ENCODE results near the gene CAPN1.
"Not testable (repeated sequence)": the region's sequence is repeated elsewhere in the genome, so short reads cannot be mapped to it uniquely, and the experiment has no call there.

CAPN1 gene

DNA sequence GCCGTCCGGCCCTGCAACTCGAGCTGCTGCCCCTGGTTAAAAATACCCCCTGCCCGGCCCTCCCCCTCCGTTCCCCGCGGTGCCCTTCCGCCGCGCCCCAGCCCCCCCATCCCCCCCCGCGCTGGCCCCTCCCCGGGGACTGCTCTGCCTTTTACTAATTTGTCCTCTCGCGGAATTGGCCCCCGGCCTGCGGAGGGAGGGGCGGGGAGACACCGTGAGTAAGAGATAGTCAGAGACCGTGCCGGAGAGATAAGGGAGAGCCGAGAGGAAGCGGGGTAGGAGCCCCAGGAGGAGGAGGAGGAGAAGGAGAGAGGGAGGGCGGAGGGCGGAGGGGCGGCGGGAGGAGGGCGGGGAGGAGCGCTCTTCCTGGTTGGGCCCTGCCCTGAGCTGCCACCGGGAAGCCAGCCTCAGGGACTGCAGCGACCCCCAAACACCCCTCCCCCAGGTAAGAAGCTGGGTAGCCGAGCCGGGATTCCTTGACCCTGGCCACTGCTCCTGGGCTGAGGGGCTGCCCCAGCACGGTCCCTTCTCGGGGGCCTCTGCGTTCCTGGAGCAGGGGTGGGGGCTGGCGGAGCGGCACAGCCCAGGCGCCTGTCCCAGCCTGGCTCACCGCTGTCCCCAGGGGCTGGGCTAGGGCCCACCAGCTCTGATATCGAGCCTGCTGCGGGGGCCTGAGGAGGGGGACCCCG, at the start of gene CAPN1:
Gene CAPN1, plus strand, starts transcription at position 360 of the 689 bp plus-strand sequence. CDS start 774 bp downstream, outside the sequence.
- in situ Hi-C loops (cut with HindIII; ENCODE audit: low sequenced_read_pairs): no loop called here

DNA sequence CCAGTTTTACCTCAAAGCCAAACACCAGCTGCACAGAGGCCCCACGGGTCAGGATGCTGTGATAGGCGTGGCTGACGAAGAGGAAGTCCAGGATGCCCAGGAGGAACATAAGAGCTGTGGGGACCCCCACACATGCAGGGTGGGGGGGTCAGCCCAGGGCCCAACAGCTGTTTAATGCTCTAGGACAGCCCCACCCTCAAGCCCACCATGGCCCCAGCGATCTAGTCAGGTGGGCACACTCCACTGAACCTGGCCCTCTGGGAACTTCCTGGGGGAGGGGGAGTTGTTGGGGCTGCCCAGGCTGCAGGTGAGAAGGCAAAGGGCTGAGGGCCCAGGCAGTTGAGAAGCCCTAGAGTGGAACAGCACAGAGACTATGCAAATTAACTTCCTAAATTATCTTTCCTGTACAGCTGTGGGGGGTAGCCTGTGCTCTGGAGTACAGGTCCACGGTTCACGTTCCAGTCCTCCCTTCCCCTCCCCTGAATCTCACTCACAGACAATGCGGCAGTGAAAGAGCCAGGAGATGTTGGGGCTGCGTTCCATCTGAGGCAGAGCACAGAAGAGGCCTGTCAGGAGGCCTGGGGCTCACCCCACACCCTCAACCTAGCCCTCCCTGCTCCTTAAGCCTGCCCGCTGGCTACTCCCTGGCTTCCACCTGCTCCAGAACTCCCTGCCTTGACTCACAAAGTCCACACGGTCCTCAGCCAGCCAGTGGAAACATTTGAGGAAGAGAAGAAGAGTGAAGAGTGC, 49.3 kb upstream of the CAPN1 start:
- in situ Hi-C loops (cut with HindIII; ENCODE audit: low sequenced_read_pairs): no loop called here

DNA sequence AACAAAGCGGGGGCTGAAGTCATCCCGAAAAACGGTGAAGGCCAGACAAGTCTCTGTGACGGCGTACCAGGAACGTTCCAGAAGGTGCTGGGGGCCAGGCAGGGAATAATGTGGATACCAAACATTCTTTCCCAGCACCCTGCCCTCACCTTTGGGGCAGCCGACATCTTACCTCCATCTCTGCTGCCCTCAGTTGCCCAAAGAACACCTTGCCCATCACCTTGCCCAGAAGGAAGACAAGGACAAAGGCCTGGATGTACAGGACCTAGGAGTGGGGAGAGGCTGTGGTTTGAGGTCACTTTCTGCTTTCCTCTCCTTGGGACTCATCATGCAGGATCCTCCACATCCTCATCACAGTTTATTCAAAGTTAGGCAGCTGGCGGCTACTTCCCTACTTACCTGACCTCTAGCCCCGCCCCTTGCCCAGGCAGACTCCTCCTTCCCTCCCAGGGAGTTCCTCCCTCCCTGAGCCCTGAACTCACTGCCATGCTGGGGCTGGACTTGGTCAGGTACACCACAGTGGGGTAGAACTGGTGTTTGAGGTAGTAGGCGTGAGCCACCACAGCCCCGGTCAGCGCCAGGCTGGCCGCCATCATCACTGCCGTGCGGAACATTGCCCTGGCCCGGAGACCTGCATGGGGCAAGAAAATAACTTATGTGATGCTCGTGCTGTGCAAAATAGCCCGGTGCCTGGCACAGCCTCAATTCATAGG, 48.6 kb upstream of the CAPN1 start:
- in situ Hi-C loops (cut with HindIII; ENCODE audit: low sequenced_read_pairs): no loop called here

DNA sequence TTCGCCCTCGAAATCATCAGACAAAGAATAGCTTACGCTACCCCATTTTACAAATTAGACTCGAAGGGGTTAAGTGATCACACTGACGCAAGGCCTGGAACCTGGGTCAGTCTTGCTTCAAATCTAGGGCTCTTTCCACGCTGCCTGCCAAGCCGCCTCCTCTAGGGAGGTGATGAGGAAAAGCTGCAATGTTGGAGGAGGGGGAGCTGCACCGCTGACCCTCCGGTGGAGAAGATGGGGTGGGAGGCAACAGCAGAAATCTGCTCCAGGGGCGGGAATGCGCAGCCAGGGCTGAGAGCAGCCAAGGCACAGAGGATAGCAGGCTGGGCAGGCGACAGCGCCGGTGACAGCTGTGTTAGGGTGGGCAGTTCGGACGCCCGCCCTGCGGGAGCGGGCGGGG, 48.0 kb upstream of the CAPN1 start:
- in situ Hi-C loops (cut with HindIII; ENCODE audit: low sequenced_read_pairs): no loop called here

DNA sequence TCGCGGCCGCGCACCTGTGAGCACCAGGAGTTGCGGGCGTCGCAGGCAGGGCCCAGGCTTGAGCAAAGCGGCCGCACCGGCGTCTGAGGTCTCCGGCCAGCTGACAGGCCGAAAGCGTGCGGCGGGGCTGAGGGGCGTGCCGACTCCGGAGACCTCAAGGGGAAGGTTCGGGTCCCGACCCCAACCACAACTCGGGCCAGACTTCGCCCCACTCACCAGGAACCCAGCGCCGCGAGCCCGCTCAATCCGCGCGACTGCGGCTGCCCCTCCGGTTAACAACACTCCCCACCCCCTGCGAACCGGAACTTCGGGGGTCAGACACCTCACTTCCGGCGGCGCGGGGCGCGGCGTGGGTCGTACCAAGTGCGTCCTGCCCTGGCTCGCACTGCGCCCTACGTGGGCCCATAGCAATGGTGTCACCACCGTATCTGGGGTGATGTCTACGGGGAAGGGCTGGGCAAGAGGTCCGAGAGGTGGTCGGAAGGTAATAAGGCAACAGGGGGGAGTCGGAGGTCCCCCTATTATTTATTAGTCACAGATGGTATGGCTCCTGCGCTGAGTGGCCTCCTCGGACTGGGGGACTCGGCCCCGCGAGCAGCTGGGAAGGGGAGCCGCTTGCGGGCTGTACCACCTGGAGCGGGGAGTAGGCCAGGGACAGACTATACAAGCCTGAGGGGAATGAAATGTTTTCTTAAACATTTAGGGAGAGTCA, 47.3 kb upstream of the CAPN1 start, which contains the start of gene SYVN1:
Gene SYVN1, minus strand, starts transcription at position 280 of the 712 bp plus-strand sequence. CDS start 918 bp downstream, outside the sequence.
- in situ Hi-C loops (cut with HindIII; ENCODE audit: low sequenced_read_pairs): no loop called here

DNA sequence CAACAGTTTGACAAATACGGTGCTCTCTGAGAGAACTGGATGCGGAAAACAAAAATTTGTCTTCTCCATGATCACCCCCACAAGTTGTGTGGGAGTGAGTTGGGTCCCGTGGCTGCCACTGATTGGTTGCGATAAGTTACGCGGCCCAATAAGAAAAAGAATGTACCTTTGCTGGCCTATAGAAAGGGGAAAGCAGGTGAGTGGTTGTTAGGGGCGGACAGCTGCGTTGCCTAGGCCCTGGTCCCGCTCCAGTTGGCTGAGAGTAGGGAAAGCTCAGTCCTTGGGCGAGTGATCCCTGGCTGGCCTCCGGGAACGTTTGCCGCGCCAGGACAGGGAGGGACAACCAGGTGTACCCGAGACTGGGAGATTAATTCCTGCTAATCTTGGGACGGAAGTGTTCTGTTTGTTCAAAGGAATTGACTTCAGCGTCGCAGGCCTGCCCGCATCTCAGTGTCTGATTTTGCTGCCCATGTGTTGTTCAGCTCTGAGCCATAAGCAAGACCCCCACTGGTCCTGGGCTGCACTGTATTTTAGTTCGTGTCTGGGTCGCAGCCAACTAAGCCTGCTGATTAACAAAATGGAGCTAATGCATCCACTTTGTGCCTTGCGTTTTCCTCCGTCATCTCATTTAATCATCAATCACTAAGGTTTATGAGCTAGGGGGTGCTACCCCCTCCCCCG, 46.6 kb upstream of the CAPN1 start:
- in situ Hi-C loops (cut with HindIII; ENCODE audit: low sequenced_read_pairs): loop anchor here (5.0 kb wide), 1 partner anchor 57 kb away; no protein-coding TSS in a partner anchor

DNA sequence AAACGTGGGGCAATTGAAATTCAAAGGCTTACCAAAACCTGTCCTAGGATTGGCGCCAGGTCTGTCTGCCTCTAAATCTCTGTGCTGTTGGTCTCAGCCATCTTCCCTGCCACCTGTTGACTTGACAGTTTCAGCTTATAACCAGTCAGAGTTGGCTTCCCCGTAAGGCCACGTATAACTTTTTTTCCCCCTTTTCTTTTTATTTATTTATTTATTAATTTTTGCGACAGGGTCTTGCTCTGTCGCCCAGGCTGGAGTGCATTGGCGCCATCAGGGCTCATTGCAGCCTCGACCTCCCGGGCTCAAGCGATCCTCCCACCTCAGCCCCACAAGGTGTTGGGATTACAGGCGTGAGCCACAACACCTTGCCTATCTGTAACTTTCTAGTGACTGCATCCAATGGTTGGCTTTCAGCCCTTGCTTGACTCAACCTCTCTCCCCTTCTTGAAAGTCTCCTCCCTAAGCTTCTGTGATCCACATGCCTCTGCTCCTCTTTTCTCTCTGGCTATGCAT, 46.0 kb upstream of the CAPN1 start:
- in situ Hi-C loops (cut with HindIII; ENCODE audit: low sequenced_read_pairs): loop anchor here (5.0 kb wide), 1 partner anchor 57 kb away; no protein-coding TSS in a partner anchor

DNA sequence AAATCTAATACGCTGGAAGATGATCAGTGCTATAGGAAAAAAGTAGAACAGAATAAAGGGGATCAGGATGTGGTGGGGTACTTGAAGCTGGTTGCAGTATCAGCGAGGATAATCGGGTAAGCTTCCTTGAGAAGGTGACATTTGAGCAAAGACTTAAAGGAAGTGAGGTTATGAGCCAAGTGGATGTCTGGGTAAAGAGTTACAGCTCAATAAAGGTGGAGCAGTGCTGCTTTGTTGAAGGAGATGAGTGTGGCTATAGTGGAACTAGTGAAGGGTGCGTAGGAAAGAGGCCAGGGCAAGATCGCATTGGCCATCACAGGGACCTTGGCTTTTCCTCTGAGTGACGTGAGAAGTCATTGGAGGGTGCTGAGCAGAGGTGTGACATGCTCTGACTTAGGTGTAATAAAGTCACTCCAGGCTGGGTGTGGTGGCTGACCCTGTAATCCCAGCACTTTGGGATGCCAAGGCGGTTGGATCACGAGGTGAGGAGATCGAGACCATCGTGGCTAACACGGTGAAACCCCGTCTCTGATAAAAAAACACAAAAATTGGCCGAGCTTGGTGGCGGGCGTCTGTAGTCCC, 45.1 kb upstream of the CAPN1 start:
- in situ Hi-C loops (cut with HindIII; ENCODE audit: low sequenced_read_pairs): loop anchor here (5.0 kb wide), 1 partner anchor 56 kb away; no protein-coding TSS in a partner anchor

DNA sequence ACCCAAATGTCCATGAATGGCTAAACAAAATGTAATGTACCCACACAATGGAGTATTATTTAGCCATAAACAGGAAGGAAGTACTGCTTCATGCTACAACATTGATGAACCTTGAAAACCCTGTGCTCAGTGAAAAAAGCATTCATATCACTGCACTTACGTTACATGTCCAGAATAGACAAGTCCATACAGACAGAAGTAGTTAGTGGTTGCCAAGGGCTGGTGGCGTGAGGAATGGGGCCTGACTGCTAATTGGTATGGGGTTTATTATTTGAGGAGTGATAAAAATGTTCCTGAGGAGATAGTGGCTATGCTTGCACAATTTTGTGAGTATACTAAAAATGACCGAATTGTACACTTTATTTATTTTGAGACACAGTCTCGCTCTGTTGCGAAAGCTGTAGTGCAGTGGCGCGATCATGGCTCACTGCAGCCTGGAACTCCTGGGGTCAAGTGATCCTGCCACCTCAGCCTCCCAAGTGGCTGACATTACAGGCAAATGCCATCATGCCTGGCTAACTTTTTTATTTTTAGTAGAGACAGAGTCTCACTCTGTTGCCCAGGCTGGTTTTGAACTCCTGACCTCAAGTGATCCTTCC, 39.7 kb upstream of the CAPN1 start:
- in situ Hi-C loops (cut with HindIII; ENCODE audit: low sequenced_read_pairs): no loop called here

- in situ Hi-C loops (cut with HindIII; ENCODE audit: low sequenced_read_pairs): no loop called here
Measured at GRCh38 chr11:65147352-65148075, 34.2 kb upstream of the CAPN1 start.

- in situ Hi-C loops (cut with HindIII; ENCODE audit: low sequenced_read_pairs): no loop called here
Measured at GRCh38 chr11:65148657-65149056, 33.1 kb upstream of the CAPN1 start.

- in situ Hi-C loops (cut with HindIII; ENCODE audit: low sequenced_read_pairs): not testable (repeated sequence)
Measured at GRCh38 chr11:65150131-65150508, 31.6 kb upstream of the CAPN1 start.

GRCh38 chr11:65150509-65151299, 31.0 kb upstream of the CAPN1 start:
- in situ Hi-C loops (cut with HindIII; ENCODE audit: low sequenced_read_pairs): no loop called here

DNA sequence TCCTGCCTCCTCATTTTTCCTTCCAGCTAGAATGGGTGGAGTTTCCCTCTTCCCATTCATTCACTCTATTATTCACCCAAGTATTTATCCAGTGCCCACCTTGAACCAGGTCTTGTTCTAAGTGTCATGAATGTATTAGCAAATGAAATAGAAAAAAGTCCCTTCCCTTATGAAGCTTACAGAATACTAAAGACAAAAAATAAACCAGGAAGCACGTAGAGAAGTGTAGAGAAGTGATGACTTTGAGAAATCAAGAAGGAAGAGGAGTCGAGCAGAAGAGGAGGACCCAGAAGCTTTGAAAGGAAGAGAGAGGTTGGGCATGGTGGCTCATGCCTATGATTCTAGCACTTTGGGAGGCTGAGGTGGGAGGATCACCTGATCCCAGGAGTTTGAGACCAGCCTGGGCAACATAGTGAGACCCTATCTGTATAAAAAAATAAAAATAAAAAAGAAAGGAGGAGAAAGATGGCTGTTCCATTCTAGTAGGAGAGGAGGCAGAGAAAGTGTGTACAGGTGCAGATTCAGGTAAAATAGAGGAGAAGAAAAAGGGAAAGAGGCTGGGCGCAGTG, 30.3 kb upstream of the CAPN1 start:
- in situ Hi-C loops (cut with HindIII; ENCODE audit: low sequenced_read_pairs): no loop called here

GRCh38 chr11:65152122-65152521, 29.6 kb upstream of the CAPN1 start:
- in situ Hi-C loops (cut with HindIII; ENCODE audit: low sequenced_read_pairs): no loop called here

DNA sequence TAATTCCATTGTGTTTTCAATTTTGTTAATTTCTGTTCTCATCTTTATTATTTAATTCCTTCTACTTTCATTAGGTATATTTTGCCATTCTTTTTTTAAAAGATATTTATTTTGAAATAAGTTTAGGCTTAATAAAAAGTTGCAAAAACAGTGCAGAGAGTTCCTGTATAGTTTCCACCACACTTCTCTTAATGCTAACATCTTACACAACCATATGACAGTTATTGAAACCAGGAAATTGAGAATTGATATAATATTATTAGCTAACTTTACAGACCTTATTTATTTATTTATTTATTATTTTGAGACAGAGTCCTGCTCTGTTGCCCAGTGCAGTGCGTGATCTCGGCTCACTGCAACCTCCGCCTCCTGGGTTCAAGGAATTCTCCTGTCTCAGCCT, 25.5 kb upstream of the CAPN1 start:
- in situ Hi-C loops (cut with HindIII; ENCODE audit: low sequenced_read_pairs): no loop called here

DNA sequence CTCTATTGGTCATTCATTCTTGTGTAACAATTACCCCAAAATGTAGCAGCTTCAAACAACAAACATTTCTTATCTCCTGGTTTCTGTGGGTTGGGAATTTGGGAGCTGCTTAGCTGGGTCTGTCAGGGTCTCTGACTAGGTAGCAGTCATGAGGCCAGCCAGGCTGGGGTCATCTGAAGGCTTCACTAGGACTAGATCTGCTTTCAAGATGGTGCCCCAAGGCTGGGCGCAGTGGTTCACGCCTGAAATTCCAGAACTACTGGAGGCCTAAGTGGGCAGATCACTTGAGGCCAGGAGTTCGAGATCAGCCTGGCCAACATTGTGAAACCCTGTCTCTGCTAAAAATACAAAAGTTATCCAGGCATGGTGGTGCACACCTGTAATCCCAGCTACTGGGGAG, 24.8 kb upstream of the CAPN1 start:
- in situ Hi-C loops (cut with HindIII; ENCODE audit: low sequenced_read_pairs): no loop called here

- in situ Hi-C loops (cut with HindIII; ENCODE audit: low sequenced_read_pairs): no loop called here
Measured at GRCh38 chr11:65157336-65157735, 24.4 kb upstream of the CAPN1 start.
